ENCODE results near the gene EPHB1.

Gene EPHB1

GRCh38 chr3:135214400-135214799 is 419.3 kb downstream of the EPHB1 start:
- DNase-seq = no peak
- H3K36me3 ChIP-seq = no peaks in the 10 kb centered on the region
- no peak for TF ChIP-seq CTCF (IDR thresholded peaks at IDR 0.05; ENCODE audit: low read depth, low read length)

GRCh38 chr3:135215516-135215915 is 420.5 kb downstream of the EPHB1 start:
- no peak for DNase-seq
- no peaks in the 10 kb centered on the region for H3K9me3 ChIP-seq
- H3K27me3 ChIP-seq = no peaks in the 10 kb centered on the region
- H3K4me1 ChIP-seq = no peaks in the 10 kb centered on the region
- H3K36me3 ChIP-seq = no peaks in the 10 kb centered on the region
- TF ChIP-seq CTCF (IDR thresholded peaks at IDR 0.05; ENCODE audit: low read depth, low read length) = no peak
- no peak overlapping the region for H3K4me3 ChIP-seq (ENCODE audit: low read depth, low read length)

More at GRCh38 chr3:135214400-135214799, 419.3 kb downstream of the EPHB1 start:
- no peaks in the 10 kb centered on the region for H3K27me3 ChIP-seq
- H3K4me1 ChIP-seq = no peaks in the 10 kb centered on the region
- H3K9me3 ChIP-seq = no peaks in the 10 kb centered on the region
- H3K4me3 ChIP-seq (ENCODE audit: low read depth, low read length) = no peak overlapping the region

DNA sequence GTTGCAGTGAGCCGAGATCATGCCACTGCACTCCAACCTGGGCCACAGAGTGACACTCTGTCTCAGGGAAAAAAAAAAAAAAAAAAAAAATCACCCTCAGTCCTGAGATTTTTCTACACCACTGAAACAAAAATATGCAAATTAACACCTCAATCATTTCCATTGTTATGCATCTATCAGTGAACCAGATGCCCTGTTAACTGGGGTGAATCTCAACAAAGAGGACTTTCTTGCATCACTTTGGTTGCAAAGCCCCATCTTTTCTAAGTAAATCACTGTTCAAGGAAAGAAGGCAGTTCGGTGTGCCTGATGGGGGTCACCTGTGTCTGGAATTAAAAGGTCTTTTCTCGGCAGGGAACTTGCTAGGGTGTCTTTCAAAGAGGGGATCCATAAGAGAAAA is 421.6 kb downstream of the EPHB1 start:
- H3K9me3 ChIP-seq = no peaks in the 10 kb centered on the region
- DNase-seq = no peak
- no peaks in the 10 kb centered on the region for H3K27me3 ChIP-seq
- H3K4me1 ChIP-seq = no peaks in the 10 kb centered on the region
- TF ChIP-seq CTCF (IDR thresholded peaks at IDR 0.05; ENCODE audit: low read depth, low read length) = no peak
- no peaks in the 10 kb centered on the region for H3K36me3 ChIP-seq
- H3K4me3 ChIP-seq (ENCODE audit: low read depth, low read length) = no peak overlapping the region

- no peaks in the 10 kb centered on the region for H3K27me3 ChIP-seq
- TF ChIP-seq CTCF (IDR thresholded peaks at IDR 0.05; ENCODE audit: low read depth, low read length) = no peak
- H3K4me3 ChIP-seq (ENCODE audit: low read depth, low read length) = no peak overlapping the region
- no peaks in the 10 kb centered on the region for H3K36me3 ChIP-seq
- no peaks in the 10 kb centered on the region for H3K9me3 ChIP-seq
- no peak for DNase-seq
- no peaks in the 10 kb centered on the region for H3K4me1 ChIP-seq
Measured at GRCh38 chr3:135217730-135218129, 422.7 kb downstream of the EPHB1 start.

GRCh38 chr3:135218304-135218703 is 423.2 kb downstream of the EPHB1 start:
- no peak for TF ChIP-seq CTCF (IDR thresholded peaks at IDR 0.05; ENCODE audit: low read depth, low read length)
- DNase-seq = no peak
- Histone ChIP-seq H3K4me3 (ENCODE audit: low read depth, low read length) (no peak overlapping the region), H3K4me1 (no peaks in the 10 kb centered on the region), H3K9me3 (no peaks in the 10 kb centered on the region), H3K27me3 (no peaks in the 10 kb centered on the region), H3K36me3 (no peaks in the 10 kb centered on the region)

DNA sequence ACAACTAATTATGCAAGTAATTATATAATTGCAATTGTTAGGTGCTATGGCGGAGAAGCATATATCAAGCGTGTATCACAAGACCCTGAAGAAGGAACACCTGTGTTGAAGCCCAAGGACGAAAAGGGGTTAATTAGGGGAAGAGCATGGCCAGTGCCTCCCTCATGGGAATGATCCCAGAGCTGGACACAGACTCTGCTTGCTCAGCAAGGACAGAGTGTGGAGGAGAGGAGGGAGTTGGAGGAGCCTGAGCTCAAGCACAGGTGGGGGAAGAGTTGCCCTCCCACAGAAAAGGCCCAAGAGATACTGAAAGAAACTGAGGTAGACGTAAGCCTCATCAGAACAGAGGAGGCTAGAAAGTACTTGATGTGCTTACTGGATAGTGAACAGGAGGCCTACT is 423.7 kb downstream of the EPHB1 start:
- Histone ChIP-seq H3K27me3 (no peaks in the 10 kb centered on the region), H3K4me1 (no peaks in the 10 kb centered on the region), H3K36me3 (no peaks in the 10 kb centered on the region), H3K4me3 (ENCODE audit: low read depth, low read length) (no peak overlapping the region), H3K9me3 (no peaks in the 10 kb centered on the region)
- TF ChIP-seq CTCF (IDR thresholded peaks at IDR 0.05; ENCODE audit: low read depth, low read length) = no peak
- no peak for DNase-seq
